Stomach smooth muscle (tissue), 2 donors: Measurements from ENCODE around the gene FXYD4.
A peak's percentile ranks its signal among the peaks of the same experiment; 100 is the strongest.

ENCODE experiments used
- H3K27ac ChIP-seq: one replicate; pipeline ENCODE4 v1.7.0; 2013; ENCODE audit warnings: mild to moderate bottlenecking, low read length, inconsistent platforms
- H3K27me3 ChIP-seq, 2 donors: one replicate each; pipeline ENCODE4 v1.7.0; 2013; ENCODE audit warnings: low read length in 2 of 2; ENCODE audit not compliant: insufficient read depth in 2 of 2, control insufficient read depth in 1 of 2
- H3K36me3 ChIP-seq, 2 donors: one replicate each; pipeline ENCODE4 v1.7.0; 2013; ENCODE audit warnings: low read length in 2 of 2; ENCODE audit not compliant: control insufficient read depth in 2 of 2, insufficient read depth in 2 of 2
- H3K4me1 ChIP-seq: one replicate; pipeline ENCODE4 v1.7.0; 2013; ENCODE audit warnings: low read length; ENCODE audit not compliant: control insufficient read depth, insufficient read depth
- H3K4me3 ChIP-seq, 2 donors: one replicate each; pipeline ENCODE4 v1.7.0; 2013; ENCODE audit warnings: low read length in 2 of 2
- H3K9ac ChIP-seq, 2 donors: one replicate each; pipeline ENCODE4 v1.7.0; 2013; ENCODE audit warnings: low read length in 2 of 2, mild to moderate bottlenecking in 1 of 2
- H3K9me3 ChIP-seq, 2 donors: one replicate each; pipeline ENCODE4 v1.7.0; 2013; ENCODE audit warnings: low read length in 2 of 2; ENCODE audit not compliant: control insufficient read depth in 2 of 2
- donor health status: healthy.
- donor health status: Pancreatic carcinoma.

FXYD4 gene

GRCh38 chr10:43407148-43407575 is 35.7 kb downstream of the FXYD4 start:
- H3K4me1 ChIP-seq: peaks cover 34% of the 10 kb centered on the region
- peak overlapping the region; percentile 96 for H3K27ac ChIP-seq
- H3K4me3 ChIP-seq: peak overlapping the region; percentile 84 to 89
- H3K9ac ChIP-seq: peak overlapping the region; percentile 82 to 99
- no peaks in the 10 kb centered on the region for H3K36me3 ChIP-seq
- no peaks in the 10 kb centered on the region for H3K27me3 ChIP-seq
- no peaks in the 10 kb centered on the region for H3K9me3 ChIP-seq

- Histone ChIP-seq H3K9me3 (no peaks in the 10 kb centered on the region), H3K36me3 (no peaks in the 10 kb centered on the region), H3K27ac (peak overlapping the region; percentile 96), H3K27me3 (no peaks in the 10 kb centered on the region), H3K4me3 (peak overlapping the region; percentile 84 to 89), H3K4me1 (peaks cover 34% of the 10 kb centered on the region), H3K9ac (peak overlapping the region; percentile 82 to 99)
These were observed 36.3 kb downstream of the FXYD4 start for GRCh38 chr10:43407576-43408330.

GRCh38 chr10:43408331-43408709 is 36.9 kb downstream of the FXYD4 start:
- Histone ChIP-seq H3K27ac (peak overlapping the region; percentile 96), H3K9ac (peak overlapping the region; percentile 82 to 99), H3K27me3 (no peaks in the 10 kb centered on the region), H3K4me1 (peaks cover 34% of the 10 kb centered on the region), H3K36me3 (no peaks in the 10 kb centered on the region), H3K4me3 (peak overlapping the region; percentile 84 to 89), H3K9me3 (no peaks in the 10 kb centered on the region)

- H3K4me1 ChIP-seq: peaks cover 28% of the 10 kb centered on the region
- no peaks in the 10 kb centered on the region for H3K36me3 ChIP-seq
- H3K27me3 ChIP-seq: no peaks in the 10 kb centered on the region
- peak within 1 kb of the TSS; percentile 84 to 89 for H3K4me3 ChIP-seq
- H3K9me3 ChIP-seq: no peaks in the 10 kb centered on the region
- peak within 1 kb of the TSS; percentile 96 for H3K27ac ChIP-seq
- H3K9ac ChIP-seq: peak within 1 kb of the TSS; percentile 86 to 99
These were observed 37.4 kb downstream of the FXYD4 start, which contains the start of gene HNRNPF for GRCh38 chr10:43408710-43409384. HNRNPF (minus strand) TSS chr10:43409186; CDS start chr10:43387884, 21,302 bp downstream.

GRCh38 chr10:43409385-43410109 is 38.1 kb downstream of the FXYD4 start:
- Histone ChIP-seq H3K9me3 (no peaks in the 10 kb centered on the region), H3K27ac (peak overlapping the region; percentile 96), H3K9ac (peak overlapping the region; percentile 69 to 86), H3K4me1 (peaks cover 25% of the 10 kb centered on the region), H3K4me3 (peak overlapping the region; percentile 72 to 84), H3K36me3 (no peaks in the 10 kb centered on the region), H3K27me3 (no peaks in the 10 kb centered on the region)

GRCh38 chr10:43410345-43410744 is 38.9 kb downstream of the FXYD4 start:
- H3K27me3 ChIP-seq: no peaks in the 10 kb centered on the region
- H3K36me3 ChIP-seq: no peaks in the 10 kb centered on the region
- H3K4me1 ChIP-seq: peaks cover 23% of the 10 kb centered on the region
- no peaks in the 10 kb centered on the region for H3K9me3 ChIP-seq
- H3K4me3 ChIP-seq: no peak overlapping the region
- no peak overlapping the region for H3K9ac ChIP-seq
- no peak overlapping the region for H3K27ac ChIP-seq

- no peaks in the 10 kb centered on the region for H3K27me3 ChIP-seq
- H3K27ac ChIP-seq: no peak overlapping the region
- no peak overlapping the region for H3K9ac ChIP-seq
- H3K4me3 ChIP-seq: no peak overlapping the region
- H3K4me1 ChIP-seq: peaks cover 13% of the 10 kb centered on the region
- H3K36me3 ChIP-seq: no peaks in the 10 kb centered on the region
- no peaks in the 10 kb centered on the region for H3K9me3 ChIP-seq
These were observed 40.1 kb downstream of the FXYD4 start for GRCh38 chr10:43411536-43411935.

GRCh38 chr10:43415544-43415943 is 44.1 kb downstream of the FXYD4 start:
- Histone ChIP-seq H3K27ac (no peak overlapping the region), H3K4me3 (no peak overlapping the region), H3K4me1 (peaks cover 5% of the 10 kb centered on the region), H3K36me3 (no peaks in the 10 kb centered on the region), H3K27me3 (no peaks in the 10 kb centered on the region), H3K9me3 (no peaks in the 10 kb centered on the region), H3K9ac (no peak overlapping the region)

- no peak overlapping the region for H3K4me3 ChIP-seq
These were observed 46.7 kb downstream of the FXYD4 start for GRCh38 chr10:43417950-43418768.

GRCh38 chr10:43419997-43420368 is 48.5 kb downstream of the FXYD4 start:
- peak overlapping the region; percentile 66 to 86 for H3K9ac ChIP-seq
- H3K27me3 ChIP-seq: no peaks in the 10 kb centered on the region
- H3K4me3 ChIP-seq: peak overlapping the region; percentile 78 to 83
- H3K27ac ChIP-seq: peak overlapping the region; percentile 98
- H3K9me3 ChIP-seq: no peaks in the 10 kb centered on the region
- H3K4me1 ChIP-seq: peaks cover 9% of the 10 kb centered on the region
- H3K36me3 ChIP-seq: no peaks in the 10 kb centered on the region

More at GRCh38 chr10:43417950-43418768, 46.7 kb downstream of the FXYD4 start:
- H3K9me3 ChIP-seq: no peaks in the 10 kb centered on the region
- no peak overlapping the region for H3K9ac ChIP-seq
- peaks cover 9% of the 10 kb centered on the region for H3K4me1 ChIP-seq
- H3K27ac ChIP-seq: no peak overlapping the region
- no peaks in the 10 kb centered on the region for H3K27me3 ChIP-seq
- no peaks in the 10 kb centered on the region for H3K36me3 ChIP-seq
